ENCODE results near the gene LYZL1. TPM values are rescaled to one million over a fixed set of nuclear protein-coding genes. Genes with fewer than 3 reads are reported as not detected.

The LYZL1 gene
- total RNA-seq, 2 experiments from 2014 or later, result not detected

DNA sequence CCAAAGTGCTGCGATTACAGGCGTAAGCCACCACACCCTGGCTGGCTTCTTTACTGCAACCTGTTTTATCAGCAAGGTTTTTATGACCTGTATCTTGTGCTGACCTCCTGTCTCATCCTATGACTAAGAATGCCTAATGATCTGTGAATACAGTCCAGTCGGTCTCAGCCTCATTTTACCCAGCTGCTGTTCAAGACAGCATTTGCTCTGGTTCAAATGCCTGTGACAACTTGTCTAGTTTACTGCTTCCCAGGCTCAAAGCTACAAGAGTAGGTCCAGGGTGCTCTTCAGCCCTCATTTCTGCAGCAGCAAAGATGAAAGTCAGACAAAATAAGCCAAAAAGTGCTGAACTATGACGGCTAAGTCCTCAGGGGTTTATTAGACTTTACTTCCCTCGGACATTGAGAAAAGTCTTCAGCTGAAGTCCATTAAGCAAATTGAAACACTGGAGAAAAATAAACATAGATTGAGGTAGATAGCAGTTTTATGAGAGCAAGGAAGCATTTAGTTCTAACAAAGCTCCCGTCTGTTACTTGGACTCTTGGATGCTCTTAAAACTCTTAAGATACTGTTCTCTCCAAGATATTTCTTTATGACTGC, 12.5 kb upstream of the LYZL1 start:
- Mint-ChIP-seq H3K4me3 (no peak overlapping the region), H3K36me3 (ENCODE audit: low read depth) (no peaks in the 10 kb centered on the region), H3K27me3 (peaks cover 1% of the 10 kb centered on the region), H3K4me1 (ENCODE audit: low read depth) (no peaks in the 10 kb centered on the region), H3K27ac (no peak overlapping the region), H3K9me3 (no peaks in the 10 kb centered on the region)
- intact Hi-C loops (cut with micrococcal nuclease), result no loop called here
- POLR2A ChIA-PET, result interaction anchor here (0.6 kb wide), 1 partner anchor 14 kb away, joined by 3 read pairs; no protein-coding TSS in a partner anchor
- DNase-seq, result no peak
- TF ChIP-seq CTCF (IDR thresholded peaks at IDR 0.05), result no peak
- CTCF ChIA-PET, result no interaction called here
- no peak for ATAC-seq

- intact Hi-C loops (cut with micrococcal nuclease), result no loop called here
- ChIA-PET POLR2A (no interaction called here), CTCF (no interaction called here)
- peaks cover 1% of the 10 kb centered on the region for H3K27me3 Mint-ChIP-seq
- H3K4me3 Mint-ChIP-seq, result no peak overlapping the region
- H3K9me3 Mint-ChIP-seq, result no peaks in the 10 kb centered on the region
- DNase-seq (no peak), ATAC-seq (no peak)
- no peaks in the 10 kb centered on the region for H3K36me3 Mint-ChIP-seq (ENCODE audit: low read depth)
- no peaks in the 10 kb centered on the region for H3K4me1 Mint-ChIP-seq (ENCODE audit: low read depth)
- no peak overlapping the region for H3K27ac Mint-ChIP-seq
- no peak for TF ChIP-seq CTCF (IDR thresholded peaks at IDR 0.05)
These were observed 11.6 kb upstream of the LYZL1 start for GRCh38 chr10:29277296-29277695.

- ChIA-PET CTCF (interaction anchor here (1.4 kb wide), 1 partner anchor 616 kb away, joined by 3 read pairs; no protein-coding TSS in a partner anchor), POLR2A (no interaction called here)
- DNase-seq, result no peak
- H3K27me3 Mint-ChIP-seq, result peaks cover 1% of the 10 kb centered on the region
- ATAC-seq, result no peak
- intact Hi-C loops (cut with micrococcal nuclease), result no loop called here
- H3K9me3 Mint-ChIP-seq, result no peaks in the 10 kb centered on the region
- no peaks in the 10 kb centered on the region for H3K4me1 Mint-ChIP-seq (ENCODE audit: low read depth)
- no peak overlapping the region for H3K4me3 Mint-ChIP-seq
- no peaks in the 10 kb centered on the region for H3K36me3 Mint-ChIP-seq (ENCODE audit: low read depth)
- TF ChIP-seq CTCF (IDR thresholded peaks at IDR 0.05), result no peak
- no peak overlapping the region for H3K27ac Mint-ChIP-seq
These were observed 8.9 kb upstream of the LYZL1 start for GRCh38 chr10:29279779-29280487.

DNA sequence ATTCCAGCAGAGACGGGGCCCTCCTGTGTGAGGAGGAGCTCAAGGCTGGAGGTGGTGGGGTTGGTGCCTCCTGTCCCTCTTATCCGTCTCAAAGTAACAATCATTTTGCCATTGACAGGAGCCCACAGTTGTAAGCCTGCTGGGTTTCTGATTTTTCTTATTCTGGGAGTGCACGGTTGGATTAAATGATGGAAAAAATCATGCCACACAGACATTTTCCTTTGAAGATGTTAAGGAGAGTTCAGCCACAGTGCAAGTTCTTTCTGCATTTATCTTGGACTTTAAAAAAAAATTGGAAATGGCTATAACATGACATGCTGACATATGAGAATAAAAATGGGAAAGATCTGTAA, 8.4 kb upstream of the LYZL1 start:
- no peaks in the 10 kb centered on the region for H3K4me1 Mint-ChIP-seq (ENCODE audit: low read depth)
- H3K9me3 Mint-ChIP-seq, result no peaks in the 10 kb centered on the region

More for the DNA sequence above, 8.4 kb upstream of the LYZL1 start:
- DNase-seq, result no peak
- Mint-ChIP-seq H3K4me3 (no peak overlapping the region), H3K36me3 (ENCODE audit: low read depth) (no peaks in the 10 kb centered on the region), H3K27ac (no peak overlapping the region), H3K27me3 (peaks cover under 1% of the 10 kb centered on the region)
- ChIA-PET CTCF (interaction anchor here (1.4 kb wide), 1 partner anchor 617 kb away, joined by 3 read pairs; no protein-coding TSS in a partner anchor), POLR2A (no interaction called here)
- intact Hi-C loops (cut with micrococcal nuclease), result no loop called here
- no peak for TF ChIP-seq CTCF (IDR thresholded peaks at IDR 0.05)
- no peak for ATAC-seq

All from activated CD8-positive, alpha-beta T cell treated with anti-CD3 and anti-CD28 coated beads for 36 hours (primary cell).